Cardiac muscle cell (in vitro differentiated cells and primary cell): ENCODE results near the gene RALY. TPM values are rescaled to one million over a fixed set of nuclear protein-coding genes. Genes with fewer than 3 reads are reported as not detected.

ENCODE experiments used
- DNase-seq, 2 donors: peaks; one replicate each; pipeline versions ENCODE4 v3.0.0 to v3.0.0-alpha.2; 2010 to 2017; ENCODE audit warnings: low read depth in 1 of 2, low spot score in 1 of 2
- H3K27ac ChIP-seq: fragments of 200-600 bp; sonication (generic); 2 replicates; pipeline ENCODE4 v1.5.1; 2016
- H3K27me3 ChIP-seq: fragments of 200-600 bp; sonication (generic); 2 replicates; pipeline ENCODE4 v1.6.0; 2016; ENCODE audit warnings: control low read depth
- H3K36me3 ChIP-seq: fragments of 200-600 bp; sonication (generic); 2 replicates; pipeline ENCODE4 v1.5.1; 2016; ENCODE audit warnings: control low read depth
- H3K4me1 ChIP-seq: fragments of 200-600 bp; sonication (generic); 2 replicates; pipeline ENCODE4 v1.8.1; 2017; ENCODE audit warnings: low read depth, mild to moderate bottlenecking, mixed run types
- H3K4me3 ChIP-seq: fragments of 200-600 bp; sonication (generic); 2 replicates; pipeline ENCODE4 v1.5.1; 2016; ENCODE audit warnings: mild to moderate bottlenecking
- H3K9me3 ChIP-seq: fragments of 200-600 bp; sonication (generic); 2 replicates; pipeline ENCODE4 v1.5.1; 2017; ENCODE audit warnings: low read depth, mild to moderate bottlenecking, control low read depth
- CTCF ChIP-seq: IDR thresholded peaks from 2 replicates; pipeline ENCODE4 v1.5.1; 2012; ENCODE audit warnings: low read depth, mild to moderate bottlenecking, low read length
- polyA plus RNA-seq: library from polyadenylated mRNA; unstranded; fragments of >200 nt; fragmentation: Nextera tagmentation; extraction: Ambion mirVana; gene quantifications from 2 replicates; pipeline ENCODE4 v1.2.1, GENCODE V29; 2016
- total RNA-seq: library from RNA; depleted of rRNA; stranded (reverse); fragments of >200 nt; gene quantifications from 2 replicates; pipeline ENCODE4 v1.2.3, GENCODE V29; 2016

Gene RALY
- total and polyA plus RNA-seq, 2 experiments from 2014 or later = 241 to 308 TPM

- no peak for DNase-seq
- Histone ChIP-seq H3K27me3 (no peaks in the 10 kb centered on the region), H3K9me3 (no peaks in the 10 kb centered on the region), H3K27ac (no peak overlapping the region), H3K4me3 (no peak overlapping the region), H3K36me3 (peaks cover 9% of the 10 kb centered on the region), H3K4me1 (peaks cover 4% of the 10 kb centered on the region)
- no peak for TF ChIP-seq CTCF
Measured at GRCh38 chr20:34083781-34084180, 90.1 kb downstream of the RALY start.

GRCh38 chr20:34084227-34084923, 90.7 kb downstream of the RALY start:
- Histone ChIP-seq H3K36me3 (peaks cover 15% of the 10 kb centered on the region), H3K4me3 (no peak overlapping the region), H3K27me3 (no peaks in the 10 kb centered on the region), H3K27ac (peak overlapping the region; percentile 60), H3K4me1 (peaks cover 4% of the 10 kb centered on the region), H3K9me3 (no peaks in the 10 kb centered on the region)
- no peak for DNase-seq
- no peak for TF ChIP-seq CTCF

- Histone ChIP-seq H3K27ac (peak overlapping the region; percentile 51), H3K9me3 (no peaks in the 10 kb centered on the region), H3K27me3 (no peaks in the 10 kb centered on the region), H3K4me1 (peaks cover 4% of the 10 kb centered on the region), H3K4me3 (no peak overlapping the region), H3K36me3 (peaks cover 22% of the 10 kb centered on the region)
- TF ChIP-seq CTCF = no peak
- DNase-seq = no peak
Measured at GRCh38 chr20:34085544-34086040, 91.9 kb downstream of the RALY start.

- no peak for TF ChIP-seq CTCF
- Histone ChIP-seq H3K4me1 (no peaks in the 10 kb centered on the region), H3K36me3 (peaks cover 43% of the 10 kb centered on the region), H3K27ac (peak overlapping the region; percentile 64), H3K27me3 (no peaks in the 10 kb centered on the region), H3K4me3 (no peak overlapping the region), H3K9me3 (no peaks in the 10 kb centered on the region)
- peak in 1 of 2 donors; percentile 9 for DNase-seq
Measured at GRCh38 chr20:34088305-34089174, 94.8 kb downstream of the RALY start.

DNA sequence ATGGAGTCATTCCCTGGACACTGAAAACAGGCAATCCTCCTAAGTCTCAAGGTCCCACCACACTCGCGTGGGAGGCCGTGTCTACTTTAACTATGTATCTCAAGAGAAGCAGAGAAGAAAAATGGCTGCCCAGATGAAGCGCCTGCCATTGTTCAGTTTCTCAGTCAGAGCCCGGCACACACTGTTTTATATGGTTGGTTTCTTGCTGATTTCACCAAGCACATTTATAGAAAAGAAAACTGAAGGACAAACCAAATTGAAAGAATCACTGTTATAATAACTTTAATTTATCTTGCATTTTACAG, 95.4 kb downstream of the RALY start:
- no peak for DNase-seq
- Histone ChIP-seq H3K4me1 (no peaks in the 10 kb centered on the region), H3K27ac (peak overlapping the region; percentile 64), H3K36me3 (peaks cover 49% of the 10 kb centered on the region), H3K27me3 (no peaks in the 10 kb centered on the region), H3K9me3 (no peaks in the 10 kb centered on the region), H3K4me3 (no peak overlapping the region)
- no peak for TF ChIP-seq CTCF
